Activated naive CD4-positive, alpha-beta T cell (primary cell): ENCODE data around the gene WDR26.
"Not testable (repeated sequence)": the region's sequence is repeated elsewhere in the genome, so short reads cannot be mapped to it uniquely, and the experiment has no call there.

ENCODE experiments used
- DNase-seq, 4 experiments: peaks; one replicate each; lab custom pipeline; 2025; lab: John Stamatoyannopoulos, UW

WDR26 gene

GRCh38 chr1:224434691-224435317 lies at the start of gene WDR26:
Gene WDR26, minus strand, starts transcription at chr1:224434797.
- peak; percentile 37 to 71 (median 58) for DNase-seq

- not testable (repeated sequence) for DNase-seq
Observed at GRCh38 chr1:224483206-224483605, 48.6 kb upstream of the WDR26 start.

GRCh38 chr1:224482619-224483018 lies 48.0 kb upstream of the WDR26 start:
- DNase-seq = no peak

GRCh38 chr1:224481601-224482000 lies 47.0 kb upstream of the WDR26 start:
- DNase-seq = no peak

GRCh38 chr1:224480888-224481459 lies 46.4 kb upstream of the WDR26 start:
- DNase-seq = not testable (repeated sequence)

GRCh38 chr1:224480200-224480599 lies 45.6 kb upstream of the WDR26 start:
- DNase-seq = not testable (repeated sequence)

- DNase-seq = no peak
Observed at GRCh38 chr1:224472806-224473205, 38.2 kb upstream of the WDR26 start.

- DNase-seq = no peak
Observed at GRCh38 chr1:224466154-224466553, 31.6 kb upstream of the WDR26 start.

- DNase-seq = no peak
Observed at GRCh38 chr1:224459966-224460365, 25.4 kb upstream of the WDR26 start.

- no peak for DNase-seq
Observed at GRCh38 chr1:224458996-224459395, 24.4 kb upstream of the WDR26 start.

- no peak for DNase-seq
Observed at GRCh38 chr1:224458296-224458695, 23.7 kb upstream of the WDR26 start.

- no peak for DNase-seq
Observed at GRCh38 chr1:224457782-224458144, 23.2 kb upstream of the WDR26 start.

- no peak for DNase-seq
Observed at GRCh38 chr1:224456637-224456953, 22.0 kb upstream of the WDR26 start.

GRCh38 chr1:224454402-224455055 lies 19.9 kb upstream of the WDR26 start:
- no peak for DNase-seq

GRCh38 chr1:224450561-224451350 lies 16.2 kb upstream of the WDR26 start:
- DNase-seq = no peak

- DNase-seq = no peak
Observed at GRCh38 chr1:224450159-224450558, 15.6 kb upstream of the WDR26 start.

GRCh38 chr1:224448453-224449017 lies 13.9 kb upstream of the WDR26 start:
- no peak for DNase-seq

GRCh38 chr1:224447971-224448370 lies 13.4 kb upstream of the WDR26 start:
- no peak for DNase-seq

GRCh38 chr1:224447251-224447650 lies 12.7 kb upstream of the WDR26 start:
- DNase-seq = no peak

GRCh38 chr1:224438989-224439388 lies 4.4 kb upstream of the WDR26 start:
- DNase-seq = no peak

- no peak for DNase-seq
Observed at GRCh38 chr1:224435999-224436398, 1.4 kb upstream of the WDR26 start.

- no peak for DNase-seq
Observed at GRCh38 chr1:224435318-224435763, 744 bp upstream of the WDR26 start.
